Measurements from ENCODE around the gene NUDT19.

NUDT19 gene

GRCh38 chr19:32676186-32676894 is 15.3 kb upstream of the NUDT19 start:
- CTCF ChIA-PET: interaction anchor here (1.0 to 3.1 kb wide), 4 partner anchors 11 to 296 kb away, joined by 3 to 16 read pairs (median 10); partner anchors contain the start of gene NUDT19
- H3K27ac ChIP-seq (ENCODE audit: extremely low read depth, low read depth, low read length): peak overlapping the region; percentile 48; the same call in 1 of the 2 replicates
- TF ChIP-seq ZFP69B (tag by site-specific recombination; IDR thresholded peaks at IDR 0.05): no peak
- TF ChIP-seq ZNF239 (tag by site-specific recombination; IDR thresholded peaks at IDR 0.05): no peak
- peak; percentile 6; the same call in 1 of the 2 replicates for TF ChIP-seq ZNF843 (tag by site-specific recombination; IDR thresholded peaks at IDR 0.05)
- peak; percentile 6; the same call in 1 of the 2 replicates for TF ChIP-seq ZNF146 (tag by site-specific recombination; IDR thresholded peaks at IDR 0.05)
- peak; percentile 44; the same call in 1 of the 2 replicates for TF ChIP-seq ZBTB44 (tag by site-specific recombination; IDR thresholded peaks at IDR 0.05)
- peak overlapping the region; percentile 55 for H3K4me3 ChIP-seq (ENCODE audit: low read depth, low read length)
- H3K36me3 ChIP-seq (ENCODE audit: control insufficient read depth in 2 of 2, insufficient read depth in 1 of 2, low read length in 2 of 2): peaks cover 0 to 3% of the 10 kb centered on the region in 2 experiments; a peak in 2 of 3 replicates
- POLR2A ChIA-PET: interaction anchor here (0.6 to 4.0 kb wide), 9 partner anchors 12 to 331 kb away, joined by 3 to 44 read pairs (median 6); partner anchors contain the start of genes CEP89, DPY19L3, FAAP24 and NUDT19
- H3K4me1 ChIP-seq (ENCODE audit: control insufficient read depth, insufficient read depth, low read length): peaks cover 25% of the 10 kb centered on the region
- no peaks in the 10 kb centered on the region for H3K9me3 ChIP-seq (ENCODE audit: control insufficient read depth, insufficient read depth, low read depth, low read length)

- no peak overlapping the region for H3K4me3 ChIP-seq (ENCODE audit: low read depth, low read length)
- H3K9me3 ChIP-seq (ENCODE audit: control insufficient read depth, insufficient read depth, low read depth, low read length): no peaks in the 10 kb centered on the region
- no peaks in the 10 kb centered on the region; a peak in 1 of 3 replicates for H3K36me3 ChIP-seq (ENCODE audit: control insufficient read depth in 2 of 2, insufficient read depth in 1 of 2, low read length in 2 of 2)
- peaks cover 22% of the 10 kb centered on the region for H3K4me1 ChIP-seq (ENCODE audit: control insufficient read depth, insufficient read depth, low read length)
- H3K27ac ChIP-seq (ENCODE audit: extremely low read depth, low read depth, low read length): peak overlapping the region; percentile 16; the same call in 1 of the 2 replicates
- POLR2A ChIA-PET: interaction anchor here (1.4 to 4.0 kb wide), 2 partner anchors 12 to 15 kb away, joined by 3 to 44 read pairs; partner anchors contain the start of gene NUDT19
- TF ChIP-seq ZNF558 (tag by site-specific recombination; IDR thresholded peaks at IDR 0.05) (no peak), ZNF324 (tag by site-specific recombination; IDR thresholded peaks at IDR 0.05) (no peak), ZFP69B (tag by site-specific recombination; IDR thresholded peaks at IDR 0.05) (no peak), ZNF114 (tag by site-specific recombination; IDR thresholded peaks at IDR 0.05) (no peak), ZNF24 (tag by site-specific recombination; IDR thresholded peaks at IDR 0.05) (no peak), ZNF660 (tag by site-specific recombination; IDR thresholded peaks at IDR 0.05) (no peak), ZNF677 (tag by site-specific recombination; IDR thresholded peaks at IDR 0.05) (no peak), ZNF311 (tag by site-specific recombination; IDR thresholded peaks at IDR 0.05; ENCODE audit: borderline replicate concordance) (no peak), PRDM6 (tag by site-specific recombination; IDR thresholded peaks at IDR 0.05) (no peak)
- TF ChIP-seq, protein P1, sequence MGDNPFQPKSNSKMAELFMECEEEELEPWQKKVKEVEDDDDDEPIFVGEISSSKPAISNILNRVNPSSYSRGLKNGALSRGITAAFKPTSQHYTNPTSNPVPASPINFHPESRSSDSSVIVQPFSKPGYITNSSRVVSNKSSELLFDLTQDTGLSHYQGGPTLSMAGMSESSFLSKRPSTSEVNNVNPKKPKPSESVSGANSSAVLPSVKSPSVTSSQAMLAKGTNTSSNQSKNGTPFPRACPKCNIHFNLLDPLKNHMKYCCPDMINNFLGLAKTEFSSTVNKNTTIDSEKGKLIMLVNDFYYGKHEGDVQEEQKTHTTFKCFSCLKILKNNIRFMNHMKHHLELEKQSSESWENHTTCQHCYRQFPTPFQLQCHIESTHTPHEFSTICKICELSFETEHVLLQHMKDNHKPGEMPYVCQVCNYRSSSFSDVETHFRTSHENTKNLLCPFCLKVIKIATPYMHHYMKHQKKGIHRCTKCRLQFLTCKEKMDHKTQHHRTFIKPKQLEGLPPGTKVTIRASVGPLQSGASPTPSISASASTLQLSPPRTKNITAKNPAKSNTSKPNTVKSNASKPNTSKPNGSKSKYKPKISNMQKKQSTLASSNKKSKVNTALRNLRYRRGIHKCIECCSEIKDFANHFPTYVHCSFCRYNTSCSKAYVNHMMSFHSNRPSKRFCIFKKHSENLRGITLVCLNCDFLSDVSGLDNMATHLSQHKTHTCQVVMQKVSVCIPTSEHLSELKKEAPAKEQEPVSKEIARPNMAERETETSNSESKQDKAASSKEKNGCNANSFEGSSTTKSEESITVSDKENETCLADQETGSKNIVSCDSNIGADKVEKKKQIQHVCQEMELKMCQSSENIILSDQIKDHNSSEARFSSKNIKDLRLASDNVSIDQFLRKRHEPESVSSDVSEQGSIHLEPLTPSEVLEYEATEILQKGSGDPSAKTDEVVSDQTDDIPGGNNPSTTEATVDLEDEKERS (tag by site-specific recombination; IDR thresholded peaks at IDR 0.05): no peak
- TF ChIP-seq, protein P2, sequence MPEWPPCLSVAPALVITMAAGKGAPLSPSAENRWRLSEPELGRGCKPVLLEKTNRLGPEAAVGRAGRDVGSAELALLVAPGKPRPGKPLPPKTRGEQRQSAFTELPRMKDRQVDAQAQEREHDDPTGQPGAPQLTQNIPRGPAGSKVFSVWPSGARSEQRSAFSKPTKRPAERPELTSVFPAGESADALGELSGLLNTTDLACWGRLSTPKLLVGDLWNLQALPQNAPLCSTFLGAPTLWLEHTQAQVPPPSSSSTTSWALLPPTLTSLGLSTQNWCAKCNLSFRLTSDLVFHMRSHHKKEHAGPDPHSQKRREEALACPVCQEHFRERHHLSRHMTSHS (tag by site-specific recombination; IDR thresholded peaks at IDR 0.05): no peak
- CTCF ChIA-PET: interaction anchor here (0.6 to 3.1 kb wide), 6 partner anchors 11 to 1514 kb away, joined by 3 to 16 read pairs (median 5); partner anchors contain the start of gene NUDT19
Measured at GRCh38 chr19:32676895-32677359, 14.7 kb upstream of the NUDT19 start.

Data from HEK293 (cell line).